OCI-LY3 (cell line): ENCODE measurements around the gene ZNF444.

Source experiments
- CTCF ChIP-seq: fragments of 200-600, 300-600 bp; sonication (generic); IDR thresholded peaks from 2 replicates; pipeline ENCODE4 v1.5.1; 2014; ENCODE audit warnings: antibody characterized with exemption, low read length, low read depth
- EZH2phosphoT487 ChIP-seq: fragments of 200-600 bp; shearing (Covaris generic); IDR thresholded peaks from 2 replicates; pipeline ENCODE4 v1.6.1; 2018; ENCODE audit warnings: antibody characterized with exemption, mixed run types, low read depth

GRCh38 chr19:56193981-56194640 is 53.0 kb downstream of the ZNF444 start:
- TF ChIP-seq EZH2phosphoT487, result no peak
- no peak for TF ChIP-seq CTCF
